T-helper 22 cell (primary cell): ENCODE data around the gene ZNF140.
A peak's percentile ranks its signal among the peaks of the same experiment; 100 is the strongest.

Experiments used
- DNase-seq: peaks from one replicate; pipeline ENCODE4 v3.0.0-alpha.2; 2020; ENCODE audit warnings: low read depth

Gene ZNF140

DNA sequence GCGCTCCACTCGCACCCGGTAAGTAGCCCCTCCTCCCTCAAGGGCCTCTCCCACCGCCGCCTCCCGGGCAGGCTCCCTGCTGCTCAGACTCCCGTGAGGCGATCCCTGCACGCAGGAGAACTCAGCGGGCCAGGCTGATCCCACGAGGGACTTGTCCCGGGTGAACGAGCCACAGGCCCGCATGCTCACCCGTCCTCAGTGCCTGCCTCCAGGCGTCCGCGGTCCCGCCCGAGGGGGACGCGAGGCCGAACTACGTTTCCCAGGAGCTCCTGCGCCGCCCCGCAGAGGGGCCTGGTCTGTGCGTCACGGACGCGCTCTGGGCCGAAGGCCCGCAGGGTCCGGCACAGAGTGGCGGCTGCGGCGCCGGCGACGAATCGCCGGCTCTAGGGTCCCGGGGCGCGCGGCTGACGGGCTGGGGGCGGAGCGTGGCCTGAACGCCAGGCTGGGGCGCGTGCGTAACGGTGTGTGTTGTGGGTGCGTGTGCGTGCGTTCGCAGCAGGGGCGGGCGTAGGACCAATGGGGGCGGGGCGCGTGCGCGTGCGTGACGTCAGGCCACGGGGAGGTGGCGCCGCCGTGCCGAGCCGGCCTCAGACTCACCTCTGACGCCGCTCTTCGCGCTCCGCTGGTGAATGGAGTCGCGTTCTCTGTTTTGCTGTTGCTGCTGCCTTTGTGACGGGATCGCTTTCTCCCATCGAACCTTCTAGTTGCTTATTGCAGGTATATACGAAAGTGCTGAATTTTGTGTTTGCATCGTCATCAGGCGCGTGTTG, 49.5 kb downstream of the ZNF140 start, which contains the start of the genes ZNF10 and ZNF891:
Gene ZNF10 (plus strand): TSS at position 590 of the 770 bp plus-strand sequence. CDS start 13,866 bp downstream, outside the sequence.
Gene ZNF891 (minus strand): TSS at position 237 of the 770 bp plus-strand sequence. CDS start 8,356 bp downstream, outside the sequence.
- peak; percentile 84 for DNase-seq

DNA sequence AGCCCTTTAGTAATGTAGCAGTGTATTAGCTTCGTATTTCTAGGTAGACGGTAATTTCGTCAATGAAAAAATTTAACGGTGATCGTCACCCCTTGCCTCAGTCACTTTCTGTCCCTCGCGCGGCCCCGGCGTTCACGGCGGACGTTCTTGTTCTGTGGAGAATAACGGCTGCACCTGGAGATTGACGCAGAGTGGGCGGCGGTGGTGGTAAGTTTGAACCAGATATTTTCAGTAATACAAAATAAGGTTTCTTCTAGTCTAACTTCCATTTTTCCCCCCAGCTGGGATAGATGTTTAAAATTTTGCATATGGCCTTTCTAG, 50.0 kb downstream of the ZNF140 start:
- DNase-seq: no peak

DNA sequence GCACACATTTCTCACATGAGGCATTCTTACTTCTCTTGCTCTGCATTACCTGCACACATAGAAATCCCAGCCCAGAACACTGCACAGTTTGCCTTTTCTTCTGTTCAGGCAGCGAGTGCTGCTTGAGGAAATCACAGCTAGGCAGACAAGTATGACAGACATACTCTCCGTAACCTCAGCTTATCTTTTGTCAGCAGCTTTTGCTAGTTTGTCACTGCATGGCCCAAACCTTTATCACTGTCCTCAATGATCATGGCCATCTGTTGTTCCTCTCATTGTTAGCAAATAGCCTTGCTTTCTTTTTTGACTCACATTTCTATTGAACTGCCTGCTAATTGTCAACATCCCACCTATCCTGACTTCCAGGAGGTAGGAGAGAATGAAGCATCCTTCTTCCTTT, 55.0 kb downstream of the ZNF140 start:
- no peak for DNase-seq

DNA sequence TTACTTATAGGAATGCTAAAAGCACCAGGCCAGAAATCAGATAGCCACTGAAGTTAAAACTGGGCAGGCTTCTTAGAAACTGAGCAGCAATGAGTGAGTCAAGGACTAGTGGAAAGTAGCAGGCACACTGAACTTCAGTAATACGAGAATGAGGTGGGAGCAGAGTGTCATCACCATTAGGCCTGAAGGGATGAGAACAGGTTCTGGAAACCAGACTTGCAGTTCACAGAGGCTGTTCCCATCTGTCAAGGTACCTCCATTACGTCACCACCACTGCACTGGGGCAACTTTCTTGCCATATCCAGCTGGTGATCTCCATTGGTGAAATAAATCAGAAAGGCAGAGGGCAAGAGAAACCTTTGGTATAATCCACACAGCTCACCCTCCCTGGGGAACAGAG, 65.3 kb downstream of the ZNF140 start:
- DNase-seq: no peak

DNA sequence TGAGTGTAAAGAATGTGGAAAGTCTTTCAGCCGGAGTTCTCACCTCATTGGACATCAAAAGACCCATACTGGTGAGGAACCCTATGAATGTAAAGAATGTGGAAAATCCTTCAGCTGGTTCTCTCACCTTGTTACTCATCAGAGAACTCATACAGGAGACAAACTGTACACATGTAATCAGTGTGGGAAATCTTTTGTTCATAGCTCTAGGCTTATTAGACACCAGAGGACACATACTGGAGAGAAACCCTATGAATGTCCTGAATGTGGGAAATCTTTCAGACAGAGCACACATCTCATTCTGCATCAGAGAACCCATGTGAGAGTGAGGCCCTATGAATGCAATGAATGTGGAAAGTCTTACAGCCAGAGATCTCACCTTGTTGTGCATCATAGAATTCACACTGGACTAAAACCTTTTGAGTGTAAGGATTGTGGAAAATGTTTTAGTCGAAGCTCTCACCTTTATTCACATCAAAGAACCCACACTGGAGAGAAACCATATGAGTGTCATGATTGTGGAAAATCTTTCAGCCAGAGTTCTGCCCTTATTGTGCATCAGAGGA, 75.5 kb downstream of the ZNF140 start:
- DNase-seq: no peak
